ENCODE data around the gene EVC2. TPM values are rescaled to one million over a fixed set of nuclear protein-coding genes. Genes with fewer than 3 reads are reported as not detected.

The EVC2 gene
- total RNA-seq, 1 experiment from 2014 or later = 6.0 TPM

GRCh38 chr4:5639556-5639955 lies 68.8 kb downstream of the EVC2 start:
- Histone ChIP-seq H3K4me3 (ENCODE audit: low read depth, low read length, poor library complexity, severe bottlenecking) (no peak overlapping the region), H3K36me3 (ENCODE audit: insufficient read depth, low read length, poor library complexity, severe bottlenecking) (peaks cover 3% of the 10 kb centered on the region), H3K9me3 (ENCODE audit: low read depth, low read length, poor library complexity, severe bottlenecking) (no peaks in the 10 kb centered on the region), H3K27ac (ENCODE audit: low read depth, low read length, poor library complexity, severe bottlenecking) (no peak overlapping the region), H3K27me3 (replicated peaks; ENCODE audit: insufficient read depth, low read depth, low read length, poor library complexity) (no peaks in the 10 kb centered on the region), H3K4me1 (ENCODE audit: insufficient read depth, low read length, poor library complexity, severe bottlenecking) (no peaks in the 10 kb centered on the region)
- intact Hi-C loops (cut with micrococcal nuclease; ENCODE audit: unreplicated experiment) = no loop called here
- ChIA-PET CTCF (no interaction called here), POLR2A (ENCODE audit: low non-redundant PET) (no interaction called here)
- no TSS peak for BruUV-seq (replicated peaks)
- no peak for DNase-seq (ENCODE audit: low spot score)
- TF ChIP-seq EZH2 (IDR thresholded peaks at IDR 0.05; ENCODE audit: borderline replicate concordance, low read depth, low read length, poor library complexity, severe bottlenecking) (no peak), CTCF (conservative IDR thresholded peaks at IDR 0.05; ENCODE audit: low read depth, low read length) (no peak)

GRCh38 chr4:5638976-5639375 lies 69.4 kb downstream of the EVC2 start:
- POLR2A ChIA-PET (ENCODE audit: low non-redundant PET) = no interaction called here
- BruUV-seq (replicated peaks) = no TSS peak

GRCh38 chr4:5638316-5638715 lies 70.0 kb downstream of the EVC2 start:
- Histone ChIP-seq H3K4me3 (ENCODE audit: low read depth, low read length, poor library complexity, severe bottlenecking) (no peak overlapping the region), H3K36me3 (ENCODE audit: insufficient read depth, low read length, poor library complexity, severe bottlenecking) (peaks cover 3% of the 10 kb centered on the region), H3K4me1 (ENCODE audit: insufficient read depth, low read length, poor library complexity, severe bottlenecking) (no peaks in the 10 kb centered on the region), H3K27ac (ENCODE audit: low read depth, low read length, poor library complexity, severe bottlenecking) (no peak overlapping the region), H3K9me3 (ENCODE audit: low read depth, low read length, poor library complexity, severe bottlenecking) (no peaks in the 10 kb centered on the region), H3K27me3 (replicated peaks; ENCODE audit: insufficient read depth, low read depth, low read length, poor library complexity) (no peaks in the 10 kb centered on the region)
- CTCF ChIA-PET = interaction anchor here (0.5 kb wide), 1 partner anchor 1026 kb away, joined by 4 read pairs; no protein-coding TSS in a partner anchor
- TF ChIP-seq EZH2 (IDR thresholded peaks at IDR 0.05; ENCODE audit: borderline replicate concordance, low read depth, low read length, poor library complexity, severe bottlenecking) = no peak
- TF ChIP-seq CTCF (conservative IDR thresholded peaks at IDR 0.05; ENCODE audit: low read depth, low read length) = no peak
- no TSS peak for BruUV-seq (replicated peaks)
- DNase-seq (ENCODE audit: low spot score) = no peak
- POLR2A ChIA-PET (ENCODE audit: low non-redundant PET) = no interaction called here
- intact Hi-C loops (cut with micrococcal nuclease; ENCODE audit: unreplicated experiment) = no loop called here

More at GRCh38 chr4:5638976-5639375, 69.4 kb downstream of the EVC2 start:
- peaks cover 3% of the 10 kb centered on the region for H3K36me3 ChIP-seq (ENCODE audit: insufficient read depth, low read length, poor library complexity, severe bottlenecking)
- H3K9me3 ChIP-seq (ENCODE audit: low read depth, low read length, poor library complexity, severe bottlenecking) = no peaks in the 10 kb centered on the region
- no peak overlapping the region for H3K4me3 ChIP-seq (ENCODE audit: low read depth, low read length, poor library complexity, severe bottlenecking)
- no peak for DNase-seq (ENCODE audit: low spot score)
- no peaks in the 10 kb centered on the region for H3K27me3 ChIP-seq (replicated peaks; ENCODE audit: insufficient read depth, low read depth, low read length, poor library complexity)
- CTCF ChIA-PET = no interaction called here
- no peak overlapping the region for H3K27ac ChIP-seq (ENCODE audit: low read depth, low read length, poor library complexity, severe bottlenecking)
- no peak for TF ChIP-seq CTCF (conservative IDR thresholded peaks at IDR 0.05; ENCODE audit: low read depth, low read length)
- no peak for TF ChIP-seq EZH2 (IDR thresholded peaks at IDR 0.05; ENCODE audit: borderline replicate concordance, low read depth, low read length, poor library complexity, severe bottlenecking)
- H3K4me1 ChIP-seq (ENCODE audit: insufficient read depth, low read length, poor library complexity, severe bottlenecking) = no peaks in the 10 kb centered on the region
- intact Hi-C loops (cut with micrococcal nuclease; ENCODE audit: unreplicated experiment) = no loop called here
